Dermis microvascular lymphatic vessel endothelial cell (primary cell): ENCODE measurements around the gene APEH. TPM values are rescaled to one million over a fixed set of nuclear protein-coding genes. Genes with fewer than 3 reads are reported as not detected.

Experiments
- DNase-seq, 2 donors: peaks; one replicate each; pipeline versions ENCODE4 v3.0.0 to v3.0.0-alpha.2; 2010; ENCODE audit warnings: low read depth in 2 of 2
- total RNA-seq: library from RNA; depleted of rRNA; stranded (reverse); fragments of >200 nt; gene quantifications from 2 replicates; pipeline ENCODE4 v1.2.1, GENCODE V29; 2014

Gene APEH
- total RNA-seq, 1 donor from 2014 or later, result 118 TPM

DNA sequence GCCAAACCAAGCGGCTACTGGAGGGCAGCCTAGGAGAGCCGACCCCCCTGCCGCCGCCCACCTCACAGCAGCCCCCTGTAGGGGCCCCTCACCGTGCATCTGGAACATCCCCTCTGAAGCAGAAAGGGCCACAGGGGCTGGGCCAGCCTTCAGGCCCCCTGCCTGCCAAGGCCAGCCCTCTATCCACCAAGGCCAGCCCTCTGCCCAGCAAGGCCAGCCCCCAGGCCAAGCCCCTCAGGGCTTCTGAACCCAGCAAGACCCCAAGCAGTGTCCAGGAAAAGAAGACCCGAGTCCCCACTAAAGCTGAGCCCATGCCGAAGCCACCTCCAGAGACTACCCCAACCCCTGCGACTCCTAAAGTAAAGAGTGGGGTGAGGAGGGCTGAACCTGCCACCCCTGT, 23.5 kb upstream of the APEH start:
- no peak for DNase-seq

GRCh38 chr3:49652218-49652902, 21.8 kb upstream of the APEH start:
- DNase-seq, result no peak

DNA sequence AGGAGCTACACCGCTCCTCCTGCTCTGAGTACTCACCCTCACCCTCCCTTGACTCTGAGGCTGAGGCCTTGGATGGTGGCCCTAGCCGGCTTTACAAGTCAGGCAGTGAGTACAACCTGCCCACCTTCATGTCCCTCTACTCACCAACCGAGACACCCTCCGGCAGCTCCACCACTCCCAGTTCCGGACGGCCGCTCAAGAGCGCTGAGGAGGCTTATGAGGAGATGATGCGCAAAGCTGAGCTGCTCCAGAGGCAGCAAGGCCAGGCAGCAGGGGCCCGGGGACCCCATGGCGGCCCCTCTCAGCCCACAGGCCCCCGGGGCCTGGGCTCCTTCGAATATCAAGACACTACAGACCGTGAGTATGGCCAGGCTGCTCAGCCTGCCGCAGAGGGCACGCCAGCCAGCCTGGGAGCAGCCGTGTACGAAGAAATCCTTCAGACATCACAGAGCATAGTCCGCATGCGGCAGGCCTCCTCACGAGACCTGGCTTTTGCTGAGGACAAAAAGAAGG, 21.2 kb upstream of the APEH start:
- DNase-seq, result no peak

GRCh38 chr3:49653621-49654020, 20.5 kb upstream of the APEH start:
- no peak for DNase-seq

- no peak for DNase-seq
Observed at GRCh38 chr3:49654176-49654825, 19.9 kb upstream of the APEH start.

- DNase-seq, result no peak
Observed at GRCh38 chr3:49654955-49655556, 19.1 kb upstream of the APEH start.

DNA sequence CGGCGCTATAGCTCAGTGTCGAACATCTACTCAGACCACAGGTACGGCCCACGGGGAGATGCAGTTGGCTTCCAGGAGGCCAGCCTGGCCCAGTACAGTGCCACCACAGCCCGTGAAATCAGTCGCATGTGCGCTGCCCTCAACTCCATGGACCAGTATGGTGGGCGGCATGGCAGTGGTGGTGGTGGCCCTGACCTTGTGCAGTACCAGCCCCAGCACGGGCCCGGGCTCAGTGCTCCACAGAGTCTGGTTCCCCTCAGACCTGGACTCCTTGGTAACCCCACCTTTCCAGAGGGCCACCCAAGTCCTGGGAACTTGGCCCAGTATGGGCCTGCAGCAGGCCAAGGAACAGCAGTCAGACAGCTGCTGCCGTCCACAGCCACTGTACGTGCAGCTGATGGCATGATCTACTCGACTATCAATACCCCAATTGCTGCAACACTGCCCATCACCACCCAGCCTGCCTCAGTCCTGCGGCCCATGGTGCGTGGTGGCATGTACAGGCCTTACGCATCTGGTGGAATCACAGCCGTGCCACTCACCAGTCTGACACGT, 18.3 kb upstream of the APEH start:
- DNase-seq, result no peak

DNA sequence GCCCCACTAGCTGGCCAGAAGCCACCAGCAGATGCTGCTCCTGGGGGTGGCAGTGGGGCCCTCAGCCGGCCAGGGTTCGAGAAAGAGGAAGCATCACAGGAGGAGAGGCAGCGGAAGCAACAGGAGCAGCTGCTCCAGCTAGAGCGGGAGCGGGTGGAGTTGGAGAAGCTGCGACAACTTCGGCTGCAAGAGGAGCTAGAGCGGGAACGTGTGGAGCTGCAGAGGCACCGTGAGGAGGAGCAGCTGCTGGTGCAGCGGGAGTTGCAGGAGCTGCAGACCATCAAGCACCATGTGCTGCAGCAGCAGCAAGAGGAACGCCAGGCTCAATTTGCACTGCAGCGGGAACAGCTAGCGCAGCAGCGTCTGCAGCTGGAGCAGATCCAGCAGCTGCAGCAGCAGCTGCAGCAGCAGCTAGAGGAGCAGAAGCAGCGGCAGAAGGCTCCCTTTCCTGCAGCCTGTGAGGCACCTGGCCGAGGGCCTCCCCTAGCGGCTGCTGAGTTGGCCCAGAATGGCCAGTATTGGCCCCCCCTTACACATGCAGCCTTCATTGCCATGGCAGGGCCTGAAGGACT, 17.5 kb upstream of the APEH start:
- no peak for DNase-seq

GRCh38 chr3:49657208-49657915, 16.8 kb upstream of the APEH start:
- no peak for DNase-seq

- DNase-seq, result no peak
Observed at GRCh38 chr3:49658711-49659110, 15.4 kb upstream of the APEH start.

DNA sequence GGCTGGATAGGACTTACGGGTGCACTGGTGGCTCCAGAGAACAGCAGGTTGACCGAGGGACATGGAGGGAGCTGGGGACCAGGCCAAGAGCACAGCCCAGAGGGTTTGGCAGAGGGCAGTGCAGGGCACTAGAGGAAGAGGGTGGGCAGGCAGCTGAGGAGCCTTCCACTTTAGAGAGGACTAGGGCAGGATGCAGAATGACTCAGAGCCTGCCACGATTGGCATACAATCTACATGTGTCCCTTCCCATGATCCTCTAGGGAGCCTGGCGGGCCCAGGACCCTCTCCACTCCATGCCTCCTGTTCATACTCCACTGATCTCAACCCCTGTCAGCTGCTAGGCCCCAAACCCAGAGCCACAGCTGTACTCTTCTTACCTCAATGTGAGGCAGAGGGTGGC, 14.4 kb upstream of the APEH start:
- no peak for DNase-seq

DNA sequence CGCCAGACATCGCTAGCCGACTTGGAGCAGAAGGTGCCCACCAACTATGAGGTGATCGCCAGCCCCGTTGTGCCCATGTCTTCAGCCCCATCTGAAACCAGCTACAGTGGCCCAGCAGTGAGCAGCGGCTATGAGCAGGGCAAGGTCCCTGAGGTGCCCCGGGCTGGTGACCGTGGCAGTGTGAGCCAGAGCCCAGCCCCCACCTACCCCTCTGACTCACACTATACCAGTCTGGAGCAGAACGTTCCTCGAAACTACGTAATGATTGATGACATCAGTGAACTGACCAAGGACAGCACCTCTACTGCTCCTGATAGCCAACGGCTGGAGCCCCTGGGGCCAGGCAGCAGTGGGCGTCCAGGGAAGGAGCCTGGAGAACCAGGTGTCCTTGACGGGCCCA, 12.9 kb upstream of the APEH start:
- DNase-seq, result no peak

- DNase-seq, result no peak
Observed at GRCh38 chr3:49662021-49662420, 12.1 kb upstream of the APEH start.

GRCh38 chr3:49662720-49663413, 11.3 kb upstream of the APEH start:
- DNase-seq, result no peak

- DNase-seq, result no peak
Observed at GRCh38 chr3:49663831-49664230, 10.3 kb upstream of the APEH start.

GRCh38 chr3:49664300-49664699, 9.9 kb upstream of the APEH start:
- DNase-seq, result no peak

DNA sequence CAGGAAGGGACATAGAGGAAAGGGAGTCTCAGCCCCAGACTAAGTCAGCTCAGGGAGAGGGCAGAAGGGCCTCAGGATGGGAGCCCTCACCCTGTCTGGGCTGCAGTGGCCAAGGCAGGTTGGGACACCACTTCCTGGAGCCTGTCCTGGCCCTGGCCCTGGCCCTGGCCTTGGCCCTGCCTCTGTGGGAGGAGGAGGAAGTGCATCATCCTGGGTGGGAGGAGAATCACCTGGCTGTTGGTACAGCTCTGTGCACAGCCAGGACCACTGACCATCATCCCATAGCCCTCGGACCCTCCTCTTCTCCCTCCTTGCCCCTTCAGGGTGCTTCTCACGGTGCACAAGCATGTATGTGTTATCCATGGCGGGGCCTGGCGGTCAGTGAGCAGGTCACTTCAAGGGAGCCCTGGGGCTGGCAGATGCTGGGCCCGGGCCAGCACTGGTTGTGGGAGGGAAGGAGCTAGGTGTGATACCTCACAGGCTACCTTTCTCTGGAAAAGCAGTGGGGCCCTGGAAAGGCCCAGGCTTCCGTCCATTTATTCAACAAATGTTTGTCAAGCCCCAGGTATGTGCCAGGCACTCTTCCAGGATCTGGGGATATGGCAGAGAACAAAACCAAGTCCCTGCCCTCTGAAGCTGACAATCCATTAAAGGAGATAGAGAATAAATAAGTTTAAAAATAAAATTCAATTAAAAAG, 8.2 kb upstream of the APEH start:
- DNase-seq, result no peak

DNA sequence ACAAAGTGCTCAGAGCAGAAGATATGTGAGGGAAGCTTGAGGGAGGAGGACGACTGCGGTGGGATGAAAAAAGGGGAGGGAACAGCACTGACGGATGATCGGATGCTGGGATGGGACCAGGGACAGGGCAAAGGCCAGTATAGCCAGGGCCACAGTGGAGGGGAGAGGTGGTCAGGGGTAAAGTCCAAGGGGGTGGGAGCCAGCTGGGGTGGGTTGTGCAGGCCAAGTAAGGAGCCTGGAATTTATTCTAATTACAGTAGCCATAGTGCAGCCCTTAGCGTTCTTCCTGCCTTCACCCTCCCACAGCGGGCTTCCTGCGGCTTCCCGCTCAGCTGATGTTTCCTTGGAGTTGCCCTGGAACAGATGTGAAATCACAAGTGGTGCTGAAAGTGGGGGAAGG, 7.6 kb upstream of the APEH start:
- no peak for DNase-seq

DNA sequence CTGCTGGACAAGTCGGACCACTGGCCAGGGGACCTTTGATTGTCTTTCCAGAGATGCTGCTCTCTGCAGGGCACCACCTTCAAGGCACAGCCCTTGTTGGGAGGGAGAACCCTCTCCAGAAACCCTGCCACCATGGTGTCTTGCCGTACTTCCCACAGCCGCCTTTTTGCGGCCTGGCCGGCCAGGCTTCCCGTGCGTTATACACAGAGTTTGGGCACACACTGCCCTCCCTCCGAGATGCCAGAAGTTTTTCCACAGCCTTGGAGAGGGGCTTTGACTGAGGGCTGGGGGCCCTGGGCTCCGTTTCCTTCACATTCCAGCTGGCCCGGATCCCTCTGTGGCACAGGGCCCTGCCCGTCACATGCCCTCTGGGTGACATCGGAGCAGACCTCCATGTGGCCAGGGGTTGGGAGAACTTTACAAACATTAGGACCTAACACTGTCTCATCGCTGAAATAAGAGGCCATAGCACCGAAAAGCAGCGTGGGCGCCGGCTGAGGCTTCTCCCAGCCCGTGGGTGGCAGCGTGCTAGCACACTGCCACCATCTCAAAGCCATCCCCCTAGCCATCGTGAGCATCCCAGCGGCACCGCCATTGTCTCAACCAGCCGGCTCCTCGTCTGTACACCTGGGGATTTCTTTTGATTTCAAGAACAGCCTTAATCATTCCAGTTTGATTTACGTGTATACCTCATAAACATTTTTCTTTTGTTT, 6.3 kb upstream of the APEH start:
- DNase-seq, result no peak

DNA sequence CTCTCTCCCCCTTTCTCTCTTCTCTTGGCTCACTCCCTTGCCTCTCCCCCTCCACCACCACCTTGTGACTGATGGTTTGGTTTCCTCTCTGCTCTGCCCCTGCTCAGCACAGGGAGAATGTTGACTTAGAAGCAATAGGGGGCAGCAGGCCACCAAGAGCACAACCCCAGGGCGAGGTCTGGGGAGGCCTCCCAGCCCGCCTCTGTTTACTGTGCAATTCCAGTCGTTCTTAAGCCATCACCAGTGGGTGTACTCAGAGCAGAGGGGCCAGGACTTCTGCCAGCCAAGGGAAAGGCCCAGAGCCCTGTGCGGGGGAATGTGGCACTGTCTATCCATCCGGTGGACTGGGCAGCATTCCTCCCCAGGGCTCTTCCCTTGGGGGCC, 5.7 kb upstream of the APEH start:
- no peak for DNase-seq
